DOHH2 (cell line): ENCODE measurements around the gene DOK3.
A peak's percentile ranks its signal among the peaks of the same experiment; 100 is the strongest.

Experiments
- H3F3A ChIP-seq: fragments of 200-600 bp; sonication (generic), shearing (Covaris generic); 2 replicates; pipeline ENCODE4 v1.6.0; 2016; ENCODE audit warnings: antibody characterized with exemption, mild to moderate bottlenecking; ENCODE audit not compliant: control insufficient read depth, insufficient read depth
- H3K27ac ChIP-seq: fragments of 200-600 bp; sonication (generic); 2 replicates; pipeline ENCODE4 v1.5.1; 2014; ENCODE audit warnings: low read depth, mild to moderate bottlenecking, low read length, moderate library complexity
- H3K27me3 ChIP-seq: fragments of 200-600 bp; sonication (generic); 2 replicates; pipeline ENCODE4 v1.6.1; 2014; ENCODE audit warnings: mild to moderate bottlenecking, low read length, mixed read lengths; ENCODE audit not compliant: control insufficient read depth
- H3K36me3 ChIP-seq: fragments of 200-600 bp; sonication (generic); 2 replicates; pipeline ENCODE4 v1.6.1; 2014; ENCODE audit warnings: mild to moderate bottlenecking, low read length, moderate library complexity, mixed read lengths; ENCODE audit not compliant: control insufficient read depth
- H3K4me1 ChIP-seq: fragments of 200-600 bp; sonication (generic); 2 replicates; pipeline ENCODE4 v1.6.1; 2014; ENCODE audit warnings: mild to moderate bottlenecking, low read length, mixed read lengths; ENCODE audit not compliant: control insufficient read depth
- H3K4me2 ChIP-seq: fragments of 200-600 bp; sonication (generic); 2 replicates; pipeline ENCODE4 v1.6.0; 2014; ENCODE audit warnings: mild to moderate bottlenecking, low read length, moderate library complexity
- H3K4me3 ChIP-seq: fragments of 200-600 bp; sonication (generic); 2 replicates; pipeline ENCODE4 v1.5.1; 2014; ENCODE audit warnings: mild to moderate bottlenecking, low read length, mixed read lengths
- H3K79me2 ChIP-seq: fragments of 200-600 bp; sonication (generic); 2 replicates; pipeline ENCODE4 v1.6.1; 2014; ENCODE audit warnings: mild to moderate bottlenecking, low read length, mixed read lengths; ENCODE audit not compliant: control insufficient read depth
- H3K9me2 ChIP-seq: fragments of 200-600 bp; sonication (generic); replicated peaks from 2 replicates; pipeline ENCODE4 v1.6.1; 2014; ENCODE audit warnings: mild to moderate bottlenecking, low read length, mixed read lengths; ENCODE audit not compliant: control insufficient read depth
- H3K9me3 ChIP-seq: fragments of 200-600 bp; sonication (generic); 2 replicates; pipeline ENCODE4 v1.6.1; 2014; ENCODE audit warnings: antibody characterized with exemption, low read length, mixed read lengths; ENCODE audit not compliant: control insufficient read depth, insufficient read depth
- H4K20me1 ChIP-seq: fragments of 200-600 bp; sonication (generic); 2 replicates; pipeline ENCODE4 v1.6.0; 2014; ENCODE audit warnings: low read depth, mild to moderate bottlenecking, antibody characterized with exemption, low read length, moderate library complexity; ENCODE audit not compliant: control insufficient read depth, insufficient read depth
- CTCF ChIP-seq: fragments of 200-600 bp; sonication (generic); IDR thresholded peaks from one replicate; pipeline ENCODE4 v1.5.1; 2014; ENCODE audit warnings: antibody characterized with exemption, mild to moderate bottlenecking, low read depth, low read length; ENCODE audit not compliant: poor library complexity, severe bottlenecking
- EZH2phosphoT487 ChIP-seq: fragments of 200-600 bp; sonication (generic); IDR thresholded peaks from 2 replicates; pipeline ENCODE4 v1.6.1; 2017; ENCODE audit warnings: borderline replicate concordance, mild to moderate bottlenecking, antibody characterized with exemption, low read length, moderate library complexity, mixed read lengths

DOK3 gene

GRCh38 chr5:177500685-177501522 lies 8.7 kb downstream of the DOK3 start:
- H3K4me1 ChIP-seq: peaks cover 69% of the 10 kb centered on the region
- peaks cover 18% of the 10 kb centered on the region for H3K27me3 ChIP-seq
- H3K9me2 ChIP-seq: no peaks in the 10 kb centered on the region
- peaks cover 44% of the 10 kb centered on the region for H3K36me3 ChIP-seq
- H3K4me3 ChIP-seq: no peak overlapping the region
- peaks cover 29% of the 10 kb centered on the region for H3F3A ChIP-seq
- H3K79me2 ChIP-seq: peaks cover 4% of the 10 kb centered on the region
- H3K9me3 ChIP-seq: no peaks in the 10 kb centered on the region
- H4K20me1 ChIP-seq: peaks cover 13% of the 10 kb centered on the region; the same call in 1 of the 2 replicates
- TF ChIP-seq EZH2phosphoT487 (no peak), CTCF (peak; percentile 98)
- no peak overlapping the region for H3K4me2 ChIP-seq
- peak overlapping the region; percentile 83 for H3K27ac ChIP-seq

GRCh38 chr5:177499842-177500241 lies 9.8 kb downstream of the DOK3 start:
- Histone ChIP-seq H3K9me3 (no peaks in the 10 kb centered on the region), H3K79me2 (peaks cover 4% of the 10 kb centered on the region; the same call in 1 of the 2 replicates), H3K4me3 (no peak overlapping the region), H3K36me3 (peaks cover 36% of the 10 kb centered on the region), H3K27me3 (peaks cover 18% of the 10 kb centered on the region), H4K20me1 (peaks cover 13% of the 10 kb centered on the region; the same call in 1 of the 2 replicates), H3K4me1 (peaks cover 71% of the 10 kb centered on the region), H3K27ac (no peak overlapping the region), H3K9me2 (no peaks in the 10 kb centered on the region), H3F3A (peaks cover 29% of the 10 kb centered on the region), H3K4me2 (no peak overlapping the region)
- no peak for TF ChIP-seq EZH2phosphoT487
- no peak for TF ChIP-seq CTCF

- no peaks in the 10 kb centered on the region for H3K9me2 ChIP-seq
- peaks cover 8% of the 10 kb centered on the region; the same call in 1 of the 2 replicates for H4K20me1 ChIP-seq
- H3K27me3 ChIP-seq: peaks cover 18% of the 10 kb centered on the region
- H3F3A ChIP-seq: peaks cover 28% of the 10 kb centered on the region
- no peaks in the 10 kb centered on the region for H3K9me3 ChIP-seq
- H3K36me3 ChIP-seq: peaks cover 20% of the 10 kb centered on the region
- TF ChIP-seq EZH2phosphoT487: no peak
- TF ChIP-seq CTCF: no peak
- peaks cover 67% of the 10 kb centered on the region for H3K4me1 ChIP-seq
- peak overlapping the region; percentile 71 for H3K4me2 ChIP-seq
- H3K27ac ChIP-seq: no peak overlapping the region
- peak overlapping the region; percentile 82 for H3K4me3 ChIP-seq
- H3K79me2 ChIP-seq: peaks cover 4% of the 10 kb centered on the region; the same call in 1 of the 2 replicates
Measured at GRCh38 chr5:177498013-177498787, 11.4 kb downstream of the DOK3 start.
